Measurements from ENCODE around the gene KRT76. TPM values are rescaled to one million over a fixed set of nuclear protein-coding genes. Genes with fewer than 3 reads are reported as not detected.

Gene KRT76
- total and polyA plus RNA-seq, 10 of the 15 experiments (the other 5 are each of a cell fraction or from before 2014, with no cell fraction given), result not detected

GRCh38 chr12:52787324-52788191 lies 10.4 kb upstream of the KRT76 start (continued):
- TF ChIP-seq KAT2A (conservative IDR thresholded peaks at IDR 0.05; ENCODE audit: control insufficient read depth, low read depth, low read length) (no peak), TCF3 (IDR thresholded peaks at IDR 0.05; ENCODE audit: borderline replicate concordance, insufficient read depth, low read depth, low read length) (no peak)
- TF ChIP-seq, protein P1, sequence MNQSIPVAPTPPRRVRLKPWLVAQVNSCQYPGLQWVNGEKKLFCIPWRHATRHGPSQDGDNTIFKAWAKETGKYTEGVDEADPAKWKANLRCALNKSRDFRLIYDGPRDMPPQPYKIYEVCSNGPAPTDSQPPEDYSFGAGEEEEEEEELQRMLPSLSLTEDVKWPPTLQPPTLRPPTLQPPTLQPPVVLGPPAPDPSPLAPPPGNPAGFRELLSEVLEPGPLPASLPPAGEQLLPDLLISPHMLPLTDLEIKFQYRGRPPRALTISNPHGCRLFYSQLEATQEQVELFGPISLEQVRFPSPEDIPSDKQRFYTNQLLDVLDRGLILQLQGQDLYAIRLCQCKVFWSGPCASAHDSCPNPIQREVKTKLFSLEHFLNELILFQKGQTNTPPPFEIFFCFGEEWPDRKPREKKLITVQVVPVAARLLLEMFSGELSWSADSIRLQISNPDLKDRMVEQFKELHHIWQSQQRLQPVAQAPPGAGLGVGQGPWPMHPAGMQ (IDR thresholded peaks at IDR 0.05; ENCODE audit: borderline replicate concordance), result no peak

DNA sequence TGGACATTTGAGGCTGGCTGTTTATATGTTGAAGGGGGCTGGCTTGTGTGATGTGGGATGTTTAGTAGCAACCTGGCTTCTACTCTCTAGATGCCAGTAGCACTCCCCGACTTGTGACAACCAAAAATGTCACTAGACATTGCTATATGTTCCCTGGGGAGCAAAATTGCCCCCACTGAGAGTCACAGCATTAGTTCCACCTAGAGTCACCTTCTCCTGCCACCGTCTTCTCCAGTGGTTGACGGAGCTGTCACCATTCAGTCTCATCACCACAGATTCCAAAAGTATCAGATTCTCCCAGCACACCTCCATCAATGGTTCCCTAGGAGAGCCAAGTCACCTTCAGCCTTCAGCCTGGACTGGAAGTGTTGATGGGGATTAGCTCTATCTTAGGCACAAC lies 7.8 kb upstream of the KRT76 start:
- Histone ChIP-seq H2AFZ (ENCODE audit: control insufficient read depth, low read depth, low read length) (no peak overlapping the region), H3K4me2 (ENCODE audit: control insufficient read depth, insufficient read depth) (no peak overlapping the region), H4K20me1 (ENCODE audit: control insufficient read depth, insufficient read depth) (no peaks in the 10 kb centered on the region), H3K9ac (ENCODE audit: control insufficient read depth, insufficient read depth, low read length) (no peak overlapping the region), H3K27ac (ENCODE audit: control insufficient read depth, insufficient read depth) (no peak overlapping the region), H3K27me3 (replicated peaks in 1 of 2; ENCODE audit: control insufficient read depth in 2 of 2, insufficient read depth in 2 of 2, low read length in 1 of 2) (peaks cover 1 to 9% of the 10 kb centered on the region in 2 experiments; a peak in 2 of 4 replicates), H3K36me3 (ENCODE audit: control insufficient read depth in 2 of 2, insufficient read depth in 2 of 2, low read length in 1 of 2) (no peaks in the 10 kb centered on the region), H3K79me2 (ENCODE audit: control insufficient read depth, insufficient read depth, low read length) (no peaks in the 10 kb centered on the region), H3K9me3 (replicated peaks; ENCODE audit: control insufficient read depth, insufficient read depth, low read length) (no peaks in the 10 kb centered on the region), H3K4me1 (ENCODE audit: control insufficient read depth, insufficient read depth, low read length) (no peaks in the 10 kb centered on the region), H3K4me3 (no peak overlapping the region)
- BruUV-seq (replicated peaks), result no TSS peak
- no peak for DNase-seq (ENCODE audit: low read depth, low spot score)
- RAD21 ChIA-PET (ENCODE audit: unreplicated experiment), result no interaction called here
- in situ Hi-C loops (cut with MboI) (no loop called here), intact Hi-C loops (cut with micrococcal nuclease; ENCODE audit: unreplicated experiment) (no loop called here)
- POLR2A ChIA-PET, result no interaction called here
- CTCF ChIA-PET, result no interaction called here
- 0% methylated on average over 3 of the region's 3 CpGs for WGBS (ENCODE audit: insufficient coverage, insufficient replicate concordance, low lambda C conversion rate, missing lambda C conversion rate)
- no peak for FAIRE-seq
- SMC1A ChIA-PET (ENCODE audit: uncharacterized antibody, unreplicated experiment), result no interaction called here
- no peak for ATAC-seq
- TF ChIP-seq ZNF622 (IDR thresholded peaks at IDR 0.05) (no peak), PAX8 (IDR thresholded peaks at IDR 0.05) (no peak), SMAD5 (IDR thresholded peaks at IDR 0.05; ENCODE audit: low read depth) (no peak), ETV6 (conservative IDR thresholded peaks at IDR 0.05 in 1 of 2, IDR thresholded peaks at IDR 0.05 in 1 of 2; ENCODE audit: borderline replicate concordance in 1 of 2, low read depth in 1 of 2) (no peak), EED (IDR thresholded peaks at IDR 0.05; ENCODE audit: low read depth) (no peak), IRF3 (IDR thresholded peaks at IDR 0.05) (no peak)
- TF ChIP-seq, protein P2, sequence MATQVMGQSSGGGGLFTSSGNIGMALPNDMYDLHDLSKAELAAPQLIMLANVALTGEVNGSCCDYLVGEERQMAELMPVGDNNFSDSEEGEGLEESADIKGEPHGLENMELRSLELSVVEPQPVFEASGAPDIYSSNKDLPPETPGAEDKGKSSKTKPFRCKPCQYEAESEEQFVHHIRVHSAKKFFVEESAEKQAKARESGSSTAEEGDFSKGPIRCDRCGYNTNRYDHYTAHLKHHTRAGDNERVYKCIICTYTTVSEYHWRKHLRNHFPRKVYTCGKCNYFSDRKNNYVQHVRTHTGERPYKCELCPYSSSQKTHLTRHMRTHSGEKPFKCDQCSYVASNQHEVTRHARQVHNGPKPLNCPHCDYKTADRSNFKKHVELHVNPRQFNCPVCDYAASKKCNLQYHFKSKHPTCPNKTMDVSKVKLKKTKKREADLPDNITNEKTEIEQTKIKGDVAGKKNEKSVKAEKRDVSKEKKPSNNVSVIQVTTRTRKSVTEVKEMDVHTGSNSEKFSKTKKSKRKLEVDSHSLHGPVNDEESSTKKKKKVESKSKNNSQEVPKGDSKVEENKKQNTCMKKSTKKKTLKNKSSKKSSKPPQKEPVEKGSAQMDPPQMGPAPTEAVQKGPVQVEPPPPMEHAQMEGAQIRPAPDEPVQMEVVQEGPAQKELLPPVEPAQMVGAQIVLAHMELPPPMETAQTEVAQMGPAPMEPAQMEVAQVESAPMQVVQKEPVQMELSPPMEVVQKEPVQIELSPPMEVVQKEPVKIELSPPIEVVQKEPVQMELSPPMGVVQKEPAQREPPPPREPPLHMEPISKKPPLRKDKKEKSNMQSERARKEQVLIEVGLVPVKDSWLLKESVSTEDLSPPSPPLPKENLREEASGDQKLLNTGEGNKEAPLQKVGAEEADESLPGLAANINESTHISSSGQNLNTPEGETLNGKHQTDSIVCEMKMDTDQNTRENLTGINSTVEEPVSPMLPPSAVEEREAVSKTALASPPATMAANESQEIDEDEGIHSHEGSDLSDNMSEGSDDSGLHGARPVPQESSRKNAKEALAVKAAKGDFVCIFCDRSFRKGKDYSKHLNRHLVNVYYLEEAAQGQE (IDR thresholded peaks at IDR 0.05; ENCODE audit: low read depth, low read length), result no peak
- TF ChIP-seq, protein P3, sequence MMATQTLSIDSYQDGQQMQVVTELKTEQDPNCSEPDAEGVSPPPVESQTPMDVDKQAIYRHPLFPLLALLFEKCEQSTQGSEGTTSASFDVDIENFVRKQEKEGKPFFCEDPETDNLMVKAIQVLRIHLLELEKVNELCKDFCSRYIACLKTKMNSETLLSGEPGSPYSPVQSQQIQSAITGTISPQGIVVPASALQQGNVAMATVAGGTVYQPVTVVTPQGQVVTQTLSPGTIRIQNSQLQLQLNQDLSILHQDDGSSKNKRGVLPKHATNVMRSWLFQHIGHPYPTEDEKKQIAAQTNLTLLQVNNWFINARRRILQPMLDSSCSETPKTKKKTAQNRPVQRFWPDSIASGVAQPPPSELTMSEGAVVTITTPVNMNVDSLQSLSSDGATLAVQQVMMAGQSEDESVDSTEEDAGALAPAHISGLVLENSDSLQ (IDR thresholded peaks at IDR 0.05), result no peak

Measured in GM12878 (cell line).